Measurements from ENCODE around the gene UBE2E2. TPM values are rescaled to one million over a fixed set of nuclear protein-coding genes. Genes with fewer than 3 reads are reported as not detected.

The UBE2E2 gene
- total and polyA plus RNA-seq, 2 of the 13 experiments (the other 11 are each of a cell fraction or from before 2014, with no cell fraction given): 0.77 to 1.5 TPM

DNA sequence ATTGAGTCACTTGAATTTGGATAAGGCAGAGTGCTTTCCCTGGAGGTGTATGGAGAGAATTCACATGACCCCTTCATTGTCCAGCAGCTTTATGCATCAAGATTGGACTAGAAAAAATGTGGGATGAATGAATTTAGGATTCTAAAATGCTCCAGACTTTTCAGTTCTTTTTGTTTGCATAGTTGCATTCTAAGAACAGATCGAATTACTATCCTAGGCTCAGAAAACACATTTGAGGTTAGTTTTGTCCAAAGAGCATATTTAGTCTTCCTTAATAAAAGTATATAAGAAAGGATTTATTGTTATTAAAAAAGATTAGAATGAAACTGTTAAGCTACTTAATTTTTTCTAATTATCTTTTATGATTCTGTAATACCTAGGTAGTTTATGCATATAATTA is 127.4 kb downstream of the UBE2E2 start:
- ChIA-PET CTCF (ENCODE audit: low intra/inter-chr PET ratio, low total read pairs) (no interaction called here), POLR2A (no interaction called here)
- intact Hi-C loops (cut with micrococcal nuclease; ENCODE audit: unreplicated experiment): no loop called here
- FAIRE-seq: no peak
- Histone ChIP-seq H3K9ac (ENCODE audit: insufficient read depth, low read depth, low read length) (no peak overlapping the region), H3K4me3 (replicated peaks in 1 of 3; ENCODE audit: insufficient read depth in 1 of 3, low read depth in 2 of 3, low read length in 3 of 3) (no peak overlapping the region), H3K36me3 (replicated peaks in 1 of 2; ENCODE audit: control insufficient read depth in 1 of 2, insufficient read depth in 2 of 2, low read length in 2 of 2) (no peaks in the 10 kb centered on the region), H3K4me2 (ENCODE audit: low read depth, low read length) (no peak overlapping the region), H2AFZ (ENCODE audit: low read length) (no peak overlapping the region), H3K79me2 (ENCODE audit: insufficient read depth, low read length) (no peaks in the 10 kb centered on the region), H3K27me3 (ENCODE audit: control insufficient read depth in 1 of 2, insufficient read depth in 2 of 2, low read length in 2 of 2) (no peaks in the 10 kb centered on the region; a peak in 1 of 5 replicates), H3K27ac (ENCODE audit: extremely low read length, insufficient read depth, low read length) (no peak overlapping the region), H4K20me1 (ENCODE audit: insufficient read depth, low read length) (no peaks in the 10 kb centered on the region), H3K9me3 (ENCODE audit: low read length) (no peaks in the 10 kb centered on the region), H3K4me1 (ENCODE audit: insufficient read depth, low read length) (no peaks in the 10 kb centered on the region)
- DNase-seq (ENCODE audit: low spot score): no peak
- no peak for ATAC-seq
- in situ Hi-C loops (cut with HindIII; ENCODE audit: extremely low pct_ligation_motif_present, low pct_unique_long_range_greater_than_20kb): no loop called here
- BruUV-seq (replicated peaks): no TSS peak
- TF ChIP-seq ARID3A (IDR thresholded peaks at IDR 0.05; ENCODE audit: low read depth, low read length): no peak
- TF ChIP-seq FOXA1 (IDR thresholded peaks at IDR 0.05): no peak
- TF ChIP-seq FOXA1 (CRISPR knock-in tag; IDR thresholded peaks at IDR 0.05): no peak
- TF ChIP-seq PCBP2 (optimal IDR thresholded peaks at IDR 0.05; ENCODE audit: low read depth, low read length, poor library complexity, severe bottlenecking): no peak
- no peak for TF ChIP-seq PRPF4 (IDR thresholded peaks at IDR 0.05; ENCODE audit: low read depth, low read length, poor library complexity, severe bottlenecking)
- WGBS (ENCODE audit: low lambda C conversion rate): 37% methylated on average over 1 of the region's 1 CpG

DNA sequence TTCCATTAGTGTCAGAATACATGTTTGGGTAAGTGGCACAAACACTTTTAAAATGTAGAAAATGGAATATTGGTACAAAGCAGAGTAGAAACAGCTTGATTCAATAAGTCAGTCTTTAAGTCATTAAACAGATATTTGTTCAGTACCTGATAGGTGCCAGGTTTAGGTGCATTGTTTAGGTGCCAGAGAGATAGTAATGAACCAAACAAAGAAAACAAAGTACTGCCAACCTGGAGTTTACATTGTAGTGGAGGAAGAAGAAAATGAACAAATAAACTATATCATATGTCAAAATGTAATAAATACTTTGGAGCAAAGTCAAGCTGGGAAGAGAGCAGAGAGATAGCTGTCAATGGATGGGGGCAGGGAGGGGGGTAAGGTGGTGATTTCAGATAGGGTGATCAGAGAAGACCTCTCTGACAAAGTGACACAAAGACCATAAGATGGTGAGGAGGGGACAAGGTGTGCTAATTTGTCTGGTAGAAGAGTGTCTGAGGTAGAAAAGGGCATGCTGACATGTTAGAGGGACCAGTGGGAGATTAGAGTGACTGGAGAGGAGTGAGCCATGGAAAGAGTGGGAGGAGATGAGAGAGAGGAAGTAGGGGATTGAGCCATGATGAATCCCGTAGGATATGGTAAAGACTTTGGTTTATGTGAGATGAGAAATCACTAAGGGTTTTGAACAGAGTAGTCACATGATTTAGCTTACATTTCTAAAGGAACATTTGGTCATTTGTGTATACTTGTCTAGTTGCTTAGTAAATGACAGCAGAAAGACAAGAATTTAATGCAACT is 128.2 kb downstream of the UBE2E2 start:
- no peak overlapping the region for H3K27ac ChIP-seq (ENCODE audit: extremely low read length, insufficient read depth, low read length)
- CTCF ChIA-PET (ENCODE audit: low intra/inter-chr PET ratio, low total read pairs): no interaction called here
- DNase-seq (ENCODE audit: low spot score) (no peak), FAIRE-seq (no peak), ATAC-seq (no peak)
- intact Hi-C loops (cut with micrococcal nuclease; ENCODE audit: unreplicated experiment): no loop called here
- H3K36me3 ChIP-seq (replicated peaks in 1 of 2; ENCODE audit: control insufficient read depth in 1 of 2, insufficient read depth in 2 of 2, low read length in 2 of 2): no peaks in the 10 kb centered on the region
- no peaks in the 10 kb centered on the region for H3K79me2 ChIP-seq (ENCODE audit: insufficient read depth, low read length)
- no peak overlapping the region for H3K9ac ChIP-seq (ENCODE audit: insufficient read depth, low read depth, low read length)
- no peaks in the 10 kb centered on the region; a peak in 1 of 5 replicates for H3K27me3 ChIP-seq (ENCODE audit: control insufficient read depth in 1 of 2, insufficient read depth in 2 of 2, low read length in 2 of 2)
- POLR2A ChIA-PET: no interaction called here
- no peaks in the 10 kb centered on the region for H4K20me1 ChIP-seq (ENCODE audit: insufficient read depth, low read length)
- BruUV-seq (replicated peaks): no TSS peak
- no peaks in the 10 kb centered on the region for H3K9me3 ChIP-seq (ENCODE audit: low read length)
- H3K4me3 ChIP-seq (replicated peaks in 1 of 3; ENCODE audit: insufficient read depth in 1 of 3, low read depth in 2 of 3, low read length in 3 of 3): no peak overlapping the region
- no peak overlapping the region for H2AFZ ChIP-seq (ENCODE audit: low read length)
- H3K4me2 ChIP-seq (ENCODE audit: low read depth, low read length): no peak overlapping the region
- no peaks in the 10 kb centered on the region for H3K4me1 ChIP-seq (ENCODE audit: insufficient read depth, low read length)
- 5% methylated on average over 1 of the region's 1 CpG for WGBS (ENCODE audit: low lambda C conversion rate)
- in situ Hi-C loops (cut with HindIII; ENCODE audit: extremely low pct_ligation_motif_present, low pct_unique_long_range_greater_than_20kb): no loop called here
- TF ChIP-seq MTA1 (CRISPR knock-in tag; IDR thresholded peaks at IDR 0.05; ENCODE audit: borderline replicate concordance): no peak
- no peak for TF ChIP-seq RAD21 (CRISPR knock-in tag; IDR thresholded peaks at IDR 0.05)
- no peak for TF ChIP-seq MYC (CRISPR knock-in tag; IDR thresholded peaks at IDR 0.05; ENCODE audit: borderline replicate concordance)
- TF ChIP-seq TBX2 (CRISPR knock-in tag; IDR thresholded peaks at IDR 0.05; ENCODE audit: borderline replicate concordance): no peak
- no peak for TF ChIP-seq DRAP1 (CRISPR knock-in tag; IDR thresholded peaks at IDR 0.05)
- TF ChIP-seq, protein P1, sequence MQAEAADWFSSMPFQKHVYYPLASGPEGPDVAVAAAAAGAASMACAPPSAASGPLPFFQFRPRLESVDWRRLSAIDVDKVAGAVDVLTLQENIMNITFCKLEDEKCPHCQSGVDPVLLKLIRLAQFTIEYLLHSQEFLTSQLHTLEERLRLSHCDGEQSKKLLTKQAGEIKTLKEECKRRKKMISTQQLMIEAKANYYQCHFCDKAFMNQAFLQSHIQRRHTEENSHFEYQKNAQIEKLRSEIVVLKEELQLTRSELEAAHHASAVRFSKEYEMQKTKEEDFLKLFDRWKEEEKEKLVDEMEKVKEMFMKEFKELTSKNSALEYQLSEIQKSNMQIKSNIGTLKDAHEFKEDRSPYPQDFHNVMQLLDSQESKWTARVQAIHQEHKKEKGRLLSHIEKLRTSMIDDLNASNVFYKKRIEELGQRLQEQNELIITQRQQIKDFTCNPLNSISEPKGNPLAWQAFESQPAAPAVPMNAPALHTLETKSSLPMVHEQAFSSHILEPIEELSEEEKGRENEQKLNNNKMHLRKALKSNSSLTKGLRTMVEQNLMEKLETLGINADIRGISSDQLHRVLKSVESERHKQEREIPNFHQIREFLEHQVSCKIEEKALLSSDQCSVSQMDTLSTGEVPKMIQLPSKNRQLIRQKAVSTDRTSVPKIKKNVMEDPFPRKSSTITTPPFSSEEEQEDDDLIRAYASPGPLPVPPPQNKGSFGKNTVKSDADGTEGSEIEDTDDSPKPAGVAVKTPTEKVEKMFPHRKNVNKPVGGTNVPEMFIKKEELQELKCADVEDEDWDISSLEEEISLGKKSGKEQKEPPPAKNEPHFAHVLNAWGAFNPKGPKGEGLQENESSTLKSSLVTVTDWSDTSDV (CRISPR knock-in tag; IDR thresholded peaks at IDR 0.05): no peak
- TF ChIP-seq RFXANK (CRISPR knock-in tag; IDR thresholded peaks at IDR 0.05): no peak
- no peak for TF ChIP-seq MIXL1 (CRISPR knock-in tag; IDR thresholded peaks at IDR 0.05)
- TF ChIP-seq ZBTB1 (CRISPR knock-in tag; IDR thresholded peaks at IDR 0.05; ENCODE audit: borderline replicate concordance): no peak
- no peak for TF ChIP-seq SNAPC2 (CRISPR knock-in tag; IDR thresholded peaks at IDR 0.05)
- TF ChIP-seq NFRKB (IDR thresholded peaks at IDR 0.05): no peak

All from HepG2 (cell line).